Measurements from ENCODE around the gene SMURF2. TPM values are rescaled to one million over a fixed set of nuclear protein-coding genes. Genes with fewer than 3 reads are reported as not detected.

The SMURF2 gene
- total RNA-seq, 1 experiment from 2014 or later: 24.7 TPM

GRCh38 chr17:64706224-64707049 lies 44.3 kb upstream of the SMURF2 start:
- ChIA-PET CTCF (interaction anchor here (0.5 kb wide), 1 partner anchor 9 kb away, joined by 8 read pairs; no protein-coding TSS in a partner anchor), POLR2A (ENCODE audit: low non-redundant PET) (no interaction called here)
- no TSS peak for BruUV-seq (replicated peaks)
- no peaks in the 10 kb centered on the region for H3K9me3 ChIP-seq (ENCODE audit: low read depth, low read length, poor library complexity, severe bottlenecking)
- intact Hi-C loops (cut with micrococcal nuclease; ENCODE audit: unreplicated experiment): no loop called here
- H3K4me3 ChIP-seq (ENCODE audit: low read depth, low read length, poor library complexity, severe bottlenecking): no peak overlapping the region
- H3K27ac ChIP-seq (ENCODE audit: low read depth, low read length, poor library complexity, severe bottlenecking): no peak overlapping the region
- peak; percentile 92 for DNase-seq (ENCODE audit: low spot score)
- H3K4me1 ChIP-seq (ENCODE audit: insufficient read depth, low read length, poor library complexity, severe bottlenecking): peaks cover 27% of the 10 kb centered on the region
- no peaks in the 10 kb centered on the region for H3K36me3 ChIP-seq (ENCODE audit: insufficient read depth, low read length, poor library complexity, severe bottlenecking)
- H3K27me3 ChIP-seq (replicated peaks; ENCODE audit: insufficient read depth, low read depth, low read length, poor library complexity): no peaks in the 10 kb centered on the region
- no peak for TF ChIP-seq EZH2 (IDR thresholded peaks at IDR 0.05; ENCODE audit: borderline replicate concordance, low read depth, low read length, poor library complexity, severe bottlenecking)
- TF ChIP-seq, protein P1, sequence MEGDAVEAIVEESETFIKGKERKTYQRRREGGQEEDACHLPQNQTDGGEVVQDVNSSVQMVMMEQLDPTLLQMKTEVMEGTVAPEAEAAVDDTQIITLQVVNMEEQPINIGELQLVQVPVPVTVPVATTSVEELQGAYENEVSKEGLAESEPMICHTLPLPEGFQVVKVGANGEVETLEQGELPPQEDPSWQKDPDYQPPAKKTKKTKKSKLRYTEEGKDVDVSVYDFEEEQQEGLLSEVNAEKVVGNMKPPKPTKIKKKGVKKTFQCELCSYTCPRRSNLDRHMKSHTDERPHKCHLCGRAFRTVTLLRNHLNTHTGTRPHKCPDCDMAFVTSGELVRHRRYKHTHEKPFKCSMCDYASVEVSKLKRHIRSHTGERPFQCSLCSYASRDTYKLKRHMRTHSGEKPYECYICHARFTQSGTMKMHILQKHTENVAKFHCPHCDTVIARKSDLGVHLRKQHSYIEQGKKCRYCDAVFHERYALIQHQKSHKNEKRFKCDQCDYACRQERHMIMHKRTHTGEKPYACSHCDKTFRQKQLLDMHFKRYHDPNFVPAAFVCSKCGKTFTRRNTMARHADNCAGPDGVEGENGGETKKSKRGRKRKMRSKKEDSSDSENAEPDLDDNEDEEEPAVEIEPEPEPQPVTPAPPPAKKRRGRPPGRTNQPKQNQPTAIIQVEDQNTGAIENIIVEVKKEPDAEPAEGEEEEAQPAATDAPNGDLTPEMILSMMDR (conservative IDR thresholded peaks at IDR 0.05; ENCODE audit: low read depth, low read length): no peak

- Histone ChIP-seq H3K4me1 (ENCODE audit: insufficient read depth, low read length, poor library complexity, severe bottlenecking) (peaks cover 20% of the 10 kb centered on the region), H3K9me3 (ENCODE audit: low read depth, low read length, poor library complexity, severe bottlenecking) (no peaks in the 10 kb centered on the region), H3K36me3 (ENCODE audit: insufficient read depth, low read length, poor library complexity, severe bottlenecking) (no peaks in the 10 kb centered on the region), H3K27me3 (replicated peaks; ENCODE audit: insufficient read depth, low read depth, low read length, poor library complexity) (no peaks in the 10 kb centered on the region), H3K4me3 (ENCODE audit: low read depth, low read length, poor library complexity, severe bottlenecking) (no peak overlapping the region), H3K27ac (ENCODE audit: low read depth, low read length, poor library complexity, severe bottlenecking) (no peak overlapping the region)
- intact Hi-C loops (cut with micrococcal nuclease; ENCODE audit: unreplicated experiment): no loop called here
- POLR2A ChIA-PET (ENCODE audit: low non-redundant PET): no interaction called here
- no TSS peak for BruUV-seq (replicated peaks)
- CTCF ChIA-PET: no interaction called here
- no peak for DNase-seq (ENCODE audit: low spot score)
- TF ChIP-seq, protein P1 (conservative IDR thresholded peaks at IDR 0.05; ENCODE audit: low read depth, low read length): no peak
- TF ChIP-seq EZH2 (IDR thresholded peaks at IDR 0.05; ENCODE audit: borderline replicate concordance, low read depth, low read length, poor library complexity, severe bottlenecking): no peak
These were observed 40.7 kb upstream of the SMURF2 start for GRCh38 chr17:64702815-64703214.

DNA sequence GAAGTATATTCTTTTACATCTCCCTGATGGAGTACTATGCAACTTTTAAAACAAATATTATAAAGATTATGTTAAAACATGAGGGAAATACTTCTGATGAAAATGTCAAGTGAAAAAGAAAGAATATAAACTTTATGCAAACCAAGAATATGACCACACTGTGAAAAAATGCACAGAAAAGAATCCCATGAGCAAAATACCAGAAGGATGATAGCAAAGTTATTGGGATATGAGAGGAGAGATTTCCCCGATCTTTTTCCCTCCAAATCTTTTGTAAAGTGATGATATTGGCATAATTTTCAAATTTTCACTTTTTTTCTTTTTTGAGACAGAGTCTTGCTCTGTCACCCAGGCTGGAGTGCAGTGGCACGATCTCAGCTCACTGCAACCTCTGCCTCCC lies 36.6 kb upstream of the SMURF2 start:
- no peak overlapping the region for H3K27ac ChIP-seq (ENCODE audit: low read depth, low read length, poor library complexity, severe bottlenecking)
- H3K4me1 ChIP-seq (ENCODE audit: insufficient read depth, low read length, poor library complexity, severe bottlenecking): no peaks in the 10 kb centered on the region
- no peak for DNase-seq (ENCODE audit: low spot score)
- no TSS peak for BruUV-seq (replicated peaks)
- H3K9me3 ChIP-seq (ENCODE audit: low read depth, low read length, poor library complexity, severe bottlenecking): no peaks in the 10 kb centered on the region
- H3K4me3 ChIP-seq (ENCODE audit: low read depth, low read length, poor library complexity, severe bottlenecking): no peak overlapping the region
- CTCF ChIA-PET: no interaction called here
- POLR2A ChIA-PET (ENCODE audit: low non-redundant PET): no interaction called here
- no peaks in the 10 kb centered on the region for H3K36me3 ChIP-seq (ENCODE audit: insufficient read depth, low read length, poor library complexity, severe bottlenecking)
- intact Hi-C loops (cut with micrococcal nuclease; ENCODE audit: unreplicated experiment): no loop called here
- TF ChIP-seq, protein P1 (conservative IDR thresholded peaks at IDR 0.05; ENCODE audit: low read depth, low read length): no peak
- no peak for TF ChIP-seq EZH2 (IDR thresholded peaks at IDR 0.05; ENCODE audit: borderline replicate concordance, low read depth, low read length, poor library complexity, severe bottlenecking)
- no peaks in the 10 kb centered on the region for H3K27me3 ChIP-seq (replicated peaks; ENCODE audit: insufficient read depth, low read depth, low read length, poor library complexity)

Data from A673 (cell line).